ENCODE results near the gene BPIFB6.

BPIFB6 gene

DNA sequence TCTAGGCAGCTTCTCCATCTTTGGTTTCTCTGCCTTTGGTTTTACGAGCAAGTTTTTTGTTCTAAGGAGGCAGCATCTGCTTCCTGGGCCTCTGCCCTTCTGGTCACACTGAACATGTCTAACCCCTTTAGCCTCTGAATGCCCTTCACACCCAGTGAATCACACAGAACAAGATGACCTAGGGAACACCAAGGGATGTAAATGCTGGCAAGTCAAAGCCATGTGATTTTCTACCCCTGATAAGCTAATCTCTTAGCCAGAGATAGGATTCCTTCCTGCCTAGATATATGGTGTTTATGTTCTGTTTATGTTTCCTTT, 7.2 kb upstream of the BPIFB6 start:
- peak overlapping the region; percentile 9 for H3K4me2 ChIP-seq (ENCODE audit: low read depth, low read length, poor library complexity, severe bottlenecking)
- no peak overlapping the region for H2AFZ ChIP-seq (ENCODE audit: low read length)
- TF ChIP-seq, protein P1, sequence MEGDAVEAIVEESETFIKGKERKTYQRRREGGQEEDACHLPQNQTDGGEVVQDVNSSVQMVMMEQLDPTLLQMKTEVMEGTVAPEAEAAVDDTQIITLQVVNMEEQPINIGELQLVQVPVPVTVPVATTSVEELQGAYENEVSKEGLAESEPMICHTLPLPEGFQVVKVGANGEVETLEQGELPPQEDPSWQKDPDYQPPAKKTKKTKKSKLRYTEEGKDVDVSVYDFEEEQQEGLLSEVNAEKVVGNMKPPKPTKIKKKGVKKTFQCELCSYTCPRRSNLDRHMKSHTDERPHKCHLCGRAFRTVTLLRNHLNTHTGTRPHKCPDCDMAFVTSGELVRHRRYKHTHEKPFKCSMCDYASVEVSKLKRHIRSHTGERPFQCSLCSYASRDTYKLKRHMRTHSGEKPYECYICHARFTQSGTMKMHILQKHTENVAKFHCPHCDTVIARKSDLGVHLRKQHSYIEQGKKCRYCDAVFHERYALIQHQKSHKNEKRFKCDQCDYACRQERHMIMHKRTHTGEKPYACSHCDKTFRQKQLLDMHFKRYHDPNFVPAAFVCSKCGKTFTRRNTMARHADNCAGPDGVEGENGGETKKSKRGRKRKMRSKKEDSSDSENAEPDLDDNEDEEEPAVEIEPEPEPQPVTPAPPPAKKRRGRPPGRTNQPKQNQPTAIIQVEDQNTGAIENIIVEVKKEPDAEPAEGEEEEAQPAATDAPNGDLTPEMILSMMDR (conservative IDR thresholded peaks at IDR 0.05; ENCODE audit: low read length), result no peak
- no peak for TF ChIP-seq EZH2phosphoT487 (IDR thresholded peaks at IDR 0.05; ENCODE audit: borderline replicate concordance)
- H3K9ac ChIP-seq (ENCODE audit: low read depth, low read length, poor library complexity, severe bottlenecking), result peak overlapping the region; percentile 16
- H4K20me1 ChIP-seq (ENCODE audit: insufficient read depth, low read length, poor library complexity, severe bottlenecking), result no peaks in the 10 kb centered on the region
- H3K36me3 ChIP-seq (ENCODE audit: insufficient read depth, low read length), result no peaks in the 10 kb centered on the region
- H3K9me2 ChIP-seq (replicated peaks; ENCODE audit: low read depth, low read length), result no peaks in the 10 kb centered on the region
- H3K27me3 ChIP-seq (ENCODE audit: insufficient read depth, low read length, poor library complexity, severe bottlenecking), result no peaks in the 10 kb centered on the region
- H3K9me3 ChIP-seq (ENCODE audit: insufficient read depth, low read depth, low read length), result no peaks in the 10 kb centered on the region
- H3K79me2 ChIP-seq (ENCODE audit: insufficient read depth, low read length), result no peaks in the 10 kb centered on the region
- peaks cover 15% of the 10 kb centered on the region for H3K4me1 ChIP-seq (ENCODE audit: insufficient read depth, low read length, poor library complexity, severe bottlenecking)
- no peaks in the 10 kb centered on the region for H3F3A ChIP-seq (ENCODE audit: low read depth)
- no peak overlapping the region for H3K4me3 ChIP-seq (ENCODE audit: low read length, poor library complexity, severe bottlenecking)

DNA sequence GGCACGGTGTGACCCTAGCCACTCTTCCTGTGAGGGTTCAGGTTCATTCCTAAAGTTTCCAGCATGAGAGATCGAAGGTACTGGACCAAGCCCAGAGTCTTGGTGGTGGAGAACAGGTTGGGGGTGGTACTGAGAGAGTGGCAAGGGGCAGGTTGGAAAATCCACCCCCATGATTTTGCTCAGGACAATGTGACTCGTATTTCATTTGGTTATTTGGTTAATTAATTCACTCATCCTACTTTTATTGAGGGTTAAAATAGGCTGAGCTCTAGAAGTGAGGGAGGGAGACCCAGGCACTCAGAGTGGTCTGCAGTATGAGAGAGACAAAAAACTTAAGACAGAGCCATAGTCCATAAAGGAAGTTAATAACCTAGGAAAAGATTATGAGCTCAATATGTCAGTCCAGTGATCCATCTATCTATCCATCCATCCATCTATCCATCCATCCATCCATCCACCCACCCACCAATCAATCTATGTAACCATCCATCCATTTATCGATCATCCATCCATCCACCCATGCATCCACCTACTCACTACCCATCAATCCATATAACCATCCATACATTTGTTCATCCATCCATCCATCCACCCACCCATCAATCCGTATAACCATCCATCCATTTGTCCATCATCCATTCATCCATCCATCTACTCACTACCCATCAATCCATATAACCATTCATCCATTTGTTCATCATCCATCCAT, 6.7 kb upstream of the BPIFB6 start:
- H3F3A ChIP-seq (ENCODE audit: low read depth), result no peaks in the 10 kb centered on the region
- peaks cover 15% of the 10 kb centered on the region for H3K4me1 ChIP-seq (ENCODE audit: insufficient read depth, low read length, poor library complexity, severe bottlenecking)
- H4K20me1 ChIP-seq (ENCODE audit: insufficient read depth, low read length, poor library complexity, severe bottlenecking), result no peaks in the 10 kb centered on the region
- no peaks in the 10 kb centered on the region for H3K9me3 ChIP-seq (ENCODE audit: insufficient read depth, low read depth, low read length)
- H2AFZ ChIP-seq (ENCODE audit: low read length), result no peak overlapping the region
- no peaks in the 10 kb centered on the region for H3K9me2 ChIP-seq (replicated peaks; ENCODE audit: low read depth, low read length)
- no peak for TF ChIP-seq EZH2phosphoT487 (IDR thresholded peaks at IDR 0.05; ENCODE audit: borderline replicate concordance)
- TF ChIP-seq, protein P1 (conservative IDR thresholded peaks at IDR 0.05; ENCODE audit: low read length), result no peak
- no peaks in the 10 kb centered on the region for H3K27me3 ChIP-seq (ENCODE audit: insufficient read depth, low read length, poor library complexity, severe bottlenecking)
- H3K9ac ChIP-seq (ENCODE audit: low read depth, low read length, poor library complexity, severe bottlenecking), result peak overlapping the region; percentile 16
- H3K79me2 ChIP-seq (ENCODE audit: insufficient read depth, low read length), result no peaks in the 10 kb centered on the region
- H3K36me3 ChIP-seq (ENCODE audit: insufficient read depth, low read length), result no peaks in the 10 kb centered on the region
- H3K4me3 ChIP-seq (ENCODE audit: low read length, poor library complexity, severe bottlenecking), result no peak overlapping the region
- peak overlapping the region; percentile 9 for H3K4me2 ChIP-seq (ENCODE audit: low read depth, low read length, poor library complexity, severe bottlenecking)

DNA sequence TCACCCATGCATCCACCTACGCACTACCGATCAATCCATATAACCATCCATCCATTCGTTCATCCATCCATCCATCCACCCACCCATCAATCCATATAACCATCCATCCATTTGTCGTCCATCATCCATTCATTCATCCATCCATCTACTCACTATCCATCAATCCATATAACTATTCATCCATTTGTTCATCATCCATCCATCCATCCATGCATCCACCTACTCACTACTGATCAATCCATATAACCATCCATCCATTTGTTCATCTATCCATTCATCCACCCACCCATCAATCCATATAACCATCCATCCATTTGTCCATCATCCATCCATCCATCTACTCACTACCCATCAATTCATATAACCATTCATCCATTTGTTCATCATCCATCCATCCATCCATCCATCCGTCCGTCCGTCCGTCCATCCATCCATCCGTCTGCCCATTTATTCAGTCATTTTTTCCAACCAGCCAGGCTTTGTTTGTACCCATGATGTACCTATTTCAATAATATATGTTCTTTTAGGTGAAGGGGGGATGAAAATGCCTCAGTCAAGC, 6.1 kb upstream of the BPIFB6 start:
- TF ChIP-seq, protein P1 (conservative IDR thresholded peaks at IDR 0.05; ENCODE audit: low read length), result no peak
- no peak for TF ChIP-seq EZH2phosphoT487 (IDR thresholded peaks at IDR 0.05; ENCODE audit: borderline replicate concordance)

More for the DNA sequence above, 6.1 kb upstream of the BPIFB6 start:
- Histone ChIP-seq H3K9ac (ENCODE audit: low read depth, low read length, poor library complexity, severe bottlenecking) (no peak overlapping the region), H3K27me3 (ENCODE audit: insufficient read depth, low read length, poor library complexity, severe bottlenecking) (no peaks in the 10 kb centered on the region), H2AFZ (ENCODE audit: low read length) (no peak overlapping the region), H3K4me1 (ENCODE audit: insufficient read depth, low read length, poor library complexity, severe bottlenecking) (peaks cover 15% of the 10 kb centered on the region), H3K36me3 (ENCODE audit: insufficient read depth, low read length) (no peaks in the 10 kb centered on the region), H3K9me2 (replicated peaks; ENCODE audit: low read depth, low read length) (no peaks in the 10 kb centered on the region), H3K4me3 (ENCODE audit: low read length, poor library complexity, severe bottlenecking) (no peak overlapping the region), H4K20me1 (ENCODE audit: insufficient read depth, low read length, poor library complexity, severe bottlenecking) (no peaks in the 10 kb centered on the region), H3K9me3 (ENCODE audit: insufficient read depth, low read depth, low read length) (no peaks in the 10 kb centered on the region), H3F3A (ENCODE audit: low read depth) (no peaks in the 10 kb centered on the region), H3K79me2 (ENCODE audit: insufficient read depth, low read length) (no peaks in the 10 kb centered on the region), H3K4me2 (ENCODE audit: low read depth, low read length, poor library complexity, severe bottlenecking) (no peak overlapping the region)

All from Loucy (cell line).